Cortex of kidney (tissue), 1 donor: Measurements from ENCODE around the gene NUP160.
"Not testable (repeated sequence)": the region's sequence is repeated elsewhere in the genome, so short reads cannot be mapped to it uniquely, and the experiment has no call there.

Source experiments
- DNase-seq: peaks from one replicate; lab custom pipeline; 2025; lab: John Stamatoyannopoulos, UW

NUP160 gene

GRCh38 chr11:47791774-47792430 lies 56.2 kb downstream of the NUP160 start:
- no peak for DNase-seq

GRCh38 chr11:47790017-47790416 lies 58.1 kb downstream of the NUP160 start:
- DNase-seq = not testable (repeated sequence)

- no peak for DNase-seq
These were observed 60.0 kb downstream of the NUP160 start for GRCh38 chr11:47788181-47788580.

GRCh38 chr11:47786373-47786772 lies 61.8 kb downstream of the NUP160 start:
- no peak for DNase-seq

GRCh38 chr11:47784785-47785381 lies 63.3 kb downstream of the NUP160 start:
- DNase-seq = no peak

- DNase-seq = no peak
These were observed 65.0 kb downstream of the NUP160 start for GRCh38 chr11:47783087-47783610.

GRCh38 chr11:47778878-47779483 lies 69.2 kb downstream of the NUP160 start:
- DNase-seq = no peak

GRCh38 chr11:47775240-47775869 lies 72.8 kb downstream of the NUP160 start:
- DNase-seq = no peak

- no peak for DNase-seq
These were observed 74.3 kb downstream of the NUP160 start for GRCh38 chr11:47773882-47774281.

- not testable (repeated sequence) for DNase-seq
These were observed 78.6 kb downstream of the NUP160 start for GRCh38 chr11:47769556-47769955.

- no peak for DNase-seq
These were observed 80.0 kb downstream of the NUP160 start for GRCh38 chr11:47768101-47768612.

GRCh38 chr11:47766509-47767227 lies 81.5 kb downstream of the NUP160 start:
- DNase-seq = no peak

GRCh38 chr11:47765086-47765485 lies 83.1 kb downstream of the NUP160 start:
- no peak for DNase-seq

- not testable (repeated sequence) for DNase-seq
These were observed 88.9 kb downstream of the NUP160 start for GRCh38 chr11:47759291-47759690.

- DNase-seq = no peak
These were observed 91.9 kb downstream of the NUP160 start for GRCh38 chr11:47756208-47756607.

- no peak for DNase-seq
These were observed 97.4 kb downstream of the NUP160 start for GRCh38 chr11:47750725-47751124.

- DNase-seq = not testable (repeated sequence)
These were observed 105.7 kb downstream of the NUP160 start for GRCh38 chr11:47742494-47742893.

GRCh38 chr11:47737817-47738216 lies 110.3 kb downstream of the NUP160 start:
- not testable (repeated sequence) for DNase-seq

- no peak for DNase-seq
These were observed 115.9 kb downstream of the NUP160 start for GRCh38 chr11:47732271-47732670.

GRCh38 chr11:47731475-47731874 lies 116.7 kb downstream of the NUP160 start:
- DNase-seq = no peak
